Stimulated activated memory B cell treated with anti-CD40 and anti-IgM and Interleukin-4, amounts not matched to agents 10 μg/mL and 1 μg/mL and 100 μg/mL, for 72 hours (primary cell): ENCODE measurements around the gene ZNF710.
"Not testable (repeated sequence)": the region's sequence is repeated elsewhere in the genome, so short reads cannot be mapped to it uniquely, and the experiment has no call there.

Source experiments
- ATAC-seq: fragments of 150-1000 bp; cut with Tn5 transposase; 2 replicates; pipeline ENCODE4 v1.10.0; 2021
- H3K27ac Mint-ChIP-seq: one replicate; pipeline ENCODE4 v1.8.0; 2022; ENCODE audit warnings: mild to moderate bottlenecking, mixed read lengths
- H3K27me3 Mint-ChIP-seq: one replicate; pipeline ENCODE4 v1.8.0; 2022; ENCODE audit warnings: mixed read lengths
- H3K36me3 Mint-ChIP-seq: one replicate; pipeline ENCODE4 v1.8.0; 2022; ENCODE audit warnings: mixed read lengths
- H3K4me1 Mint-ChIP-seq: one replicate; pipeline ENCODE4 v1.8.0; 2022; ENCODE audit warnings: mixed read lengths
- H3K4me3 Mint-ChIP-seq: one replicate; pipeline ENCODE4 v1.8.0; 2022; ENCODE audit warnings: mild to moderate bottlenecking, moderate library complexity, mixed read lengths
- H3K9me3 Mint-ChIP-seq: one replicate; pipeline ENCODE4 v1.8.0; 2022; ENCODE audit warnings: mixed read lengths

ZNF710 gene

GRCh38 chr15:90064911-90065681 lies 64.0 kb downstream of the ZNF710 start:
- Mint-ChIP-seq H3K27ac (peak overlapping the region; percentile 95), H3K4me3 (no peak overlapping the region), H3K36me3 (peaks cover 11% of the 10 kb centered on the region), H3K9me3 (no peaks in the 10 kb centered on the region), H3K27me3 (no peaks in the 10 kb centered on the region), H3K4me1 (peaks cover 57% of the 10 kb centered on the region)
- no peak for ATAC-seq

GRCh38 chr15:90065682-90066049 lies 64.5 kb downstream of the ZNF710 start:
- H3K36me3 Mint-ChIP-seq: peaks cover 11% of the 10 kb centered on the region
- H3K27me3 Mint-ChIP-seq: no peaks in the 10 kb centered on the region
- no peaks in the 10 kb centered on the region for H3K9me3 Mint-ChIP-seq
- no peak for ATAC-seq
- H3K4me1 Mint-ChIP-seq: peaks cover 56% of the 10 kb centered on the region
- no peak overlapping the region for H3K4me3 Mint-ChIP-seq
- peak overlapping the region; percentile 95 for H3K27ac Mint-ChIP-seq

- Mint-ChIP-seq H3K27ac (no peak overlapping the region), H3K36me3 (peaks cover 11% of the 10 kb centered on the region), H3K9me3 (no peaks in the 10 kb centered on the region), H3K4me3 (no peak overlapping the region), H3K4me1 (peaks cover 47% of the 10 kb centered on the region), H3K27me3 (no peaks in the 10 kb centered on the region)
- ATAC-seq: no peak
Observed at GRCh38 chr15:90067181-90067952, 66.2 kb downstream of the ZNF710 start.

- H3K27ac Mint-ChIP-seq: no peak overlapping the region
- H3K4me1 Mint-ChIP-seq: peaks cover 40% of the 10 kb centered on the region
- ATAC-seq: no peak
- no peaks in the 10 kb centered on the region for H3K9me3 Mint-ChIP-seq
- no peaks in the 10 kb centered on the region for H3K27me3 Mint-ChIP-seq
- peaks cover 11% of the 10 kb centered on the region for H3K36me3 Mint-ChIP-seq
- no peak overlapping the region for H3K4me3 Mint-ChIP-seq
Observed at GRCh38 chr15:90067953-90068606, 67.0 kb downstream of the ZNF710 start.

- H3K27me3 Mint-ChIP-seq, H3K4me3 Mint-ChIP-seq: not testable (repeated sequence)
- peak overlapping the region; percentile 35 for H3K27ac Mint-ChIP-seq
Observed at GRCh38 chr15:90070623-90071022, 69.5 kb downstream of the ZNF710 start.

GRCh38 chr15:90071220-90071807 lies 70.2 kb downstream of the ZNF710 start:
- Mint-ChIP-seq H3K4me3 (no peak overlapping the region), H3K27ac (peak overlapping the region; percentile 35), H3K27me3 (no peaks in the 10 kb centered on the region), H3K4me1 (peaks cover 13% of the 10 kb centered on the region), H3K36me3 (peaks cover 20% of the 10 kb centered on the region), H3K9me3 (no peaks in the 10 kb centered on the region)
- peak; percentile 87 for ATAC-seq

More at GRCh38 chr15:90070623-90071022, 69.5 kb downstream of the ZNF710 start:
- Mint-ChIP-seq H3K36me3 (peaks cover 20% of the 10 kb centered on the region), H3K4me1 (peaks cover 15% of the 10 kb centered on the region)
- not testable (repeated sequence) for ATAC-seq, H3K9me3 Mint-ChIP-seq

GRCh38 chr15:90072978-90073640 lies 72.0 kb downstream of the ZNF710 start:
- Mint-ChIP-seq H3K4me1 (peaks cover 13% of the 10 kb centered on the region), H3K27ac (peak overlapping the region; percentile 27), H3K36me3 (peaks cover 15% of the 10 kb centered on the region), H3K4me3 (no peak overlapping the region), H3K9me3 (no peaks in the 10 kb centered on the region), H3K27me3 (no peaks in the 10 kb centered on the region)
- ATAC-seq: no peak

- Mint-ChIP-seq H3K9me3 (no peaks in the 10 kb centered on the region), H3K4me3 (no peak overlapping the region), H3K36me3 (peaks cover 15% of the 10 kb centered on the region), H3K4me1 (peaks cover 13% of the 10 kb centered on the region), H3K27me3 (no peaks in the 10 kb centered on the region), H3K27ac (no peak overlapping the region)
- no peak for ATAC-seq
Observed at GRCh38 chr15:90074023-90074422, 72.9 kb downstream of the ZNF710 start.

GRCh38 chr15:90074916-90075315 lies 73.8 kb downstream of the ZNF710 start:
- H3K4me1 Mint-ChIP-seq: peaks cover 9% of the 10 kb centered on the region
- peaks cover 10% of the 10 kb centered on the region for H3K36me3 Mint-ChIP-seq
- ATAC-seq: no peak
- no peaks in the 10 kb centered on the region for H3K27me3 Mint-ChIP-seq
- H3K27ac Mint-ChIP-seq: no peak overlapping the region
- no peaks in the 10 kb centered on the region for H3K9me3 Mint-ChIP-seq
- no peak overlapping the region for H3K4me3 Mint-ChIP-seq

GRCh38 chr15:90075420-90076289 lies 74.5 kb downstream of the ZNF710 start:
- no peaks in the 10 kb centered on the region for H3K27me3 Mint-ChIP-seq
- no peaks in the 10 kb centered on the region for H3K9me3 Mint-ChIP-seq
- no peak overlapping the region for H3K4me3 Mint-ChIP-seq
- H3K4me1 Mint-ChIP-seq: peaks cover 6% of the 10 kb centered on the region
- peaks cover 16% of the 10 kb centered on the region for H3K36me3 Mint-ChIP-seq
- ATAC-seq: no peak
- H3K27ac Mint-ChIP-seq: no peak overlapping the region

GRCh38 chr15:90076716-90077115 lies 75.6 kb downstream of the ZNF710 start:
- Mint-ChIP-seq H3K27ac (no peak overlapping the region), H3K4me1 (no peaks in the 10 kb centered on the region), H3K27me3 (no peaks in the 10 kb centered on the region), H3K36me3 (peaks cover 21% of the 10 kb centered on the region), H3K4me3 (no peak overlapping the region), H3K9me3 (no peaks in the 10 kb centered on the region)
- ATAC-seq: no peak

GRCh38 chr15:90078965-90079364 lies 77.8 kb downstream of the ZNF710 start:
- no peak for ATAC-seq
- no peak overlapping the region for H3K27ac Mint-ChIP-seq
- H3K36me3 Mint-ChIP-seq: peaks cover 25% of the 10 kb centered on the region
- H3K9me3 Mint-ChIP-seq: no peaks in the 10 kb centered on the region
- H3K4me3 Mint-ChIP-seq: no peak overlapping the region
- H3K4me1 Mint-ChIP-seq: peaks cover 6% of the 10 kb centered on the region
- no peaks in the 10 kb centered on the region for H3K27me3 Mint-ChIP-seq

GRCh38 chr15:90079619-90080457 lies 78.7 kb downstream of the ZNF710 start:
- Mint-ChIP-seq H3K36me3 (peaks cover 17% of the 10 kb centered on the region), H3K4me3 (no peak overlapping the region), H3K9me3 (no peaks in the 10 kb centered on the region), H3K4me1 (peaks cover 9% of the 10 kb centered on the region), H3K27me3 (no peaks in the 10 kb centered on the region), H3K27ac (no peak overlapping the region)
- ATAC-seq: no peak
